Measurements from ENCODE around the gene TRPV5. TPM values are rescaled to one million over a fixed set of nuclear protein-coding genes. Genes with fewer than 3 reads are reported as not detected.

The TRPV5 gene
- polyA plus RNA-seq, 1 donor: 1.5 TPM

GRCh38 chr7:142908921-142909890 is 24.3 kb downstream of the TRPV5 start:
- no peak for DNase-seq

- DNase-seq: no peak
Measured at GRCh38 chr7:142908290-142908689, 25.3 kb downstream of the TRPV5 start.

GRCh38 chr7:142906643-142907042 is 26.9 kb downstream of the TRPV5 start:
- DNase-seq: no peak

- no peak for DNase-seq
Measured at GRCh38 chr7:142905759-142906158, 27.8 kb downstream of the TRPV5 start.

GRCh38 chr7:142904128-142904527 is 29.4 kb downstream of the TRPV5 start:
- no peak for DNase-seq

- DNase-seq: no peak
Measured at GRCh38 chr7:142901426-142902259, 31.9 kb downstream of the TRPV5 start.

GRCh38 chr7:142899661-142900060 is 33.9 kb downstream of the TRPV5 start:
- no peak for DNase-seq

GRCh38 chr7:142898377-142899170 is 35.0 kb downstream of the TRPV5 start:
- no peak for DNase-seq

- no peak for DNase-seq
Measured at GRCh38 chr7:142897691-142898090, 35.9 kb downstream of the TRPV5 start.

GRCh38 chr7:142896741-142897379 is 36.7 kb downstream of the TRPV5 start:
- DNase-seq: no peak

GRCh38 chr7:142896151-142896550 is 37.4 kb downstream of the TRPV5 start:
- no peak for DNase-seq

- no peak for DNase-seq
Measured at GRCh38 chr7:142894985-142895593, 38.5 kb downstream of the TRPV5 start.

GRCh38 chr7:142894112-142894984 is 39.2 kb downstream of the TRPV5 start:
- no peak for DNase-seq

- no peak for DNase-seq
Measured at GRCh38 chr7:142892951-142893350, 40.6 kb downstream of the TRPV5 start.

GRCh38 chr7:142891490-142892082 is 42.0 kb downstream of the TRPV5 start:
- DNase-seq: no peak

GRCh38 chr7:142890874-142891485 is 42.6 kb downstream of the TRPV5 start:
- no peak for DNase-seq

- no peak for DNase-seq
Measured at GRCh38 chr7:142889816-142890215, 43.7 kb downstream of the TRPV5 start.

- no peak for DNase-seq
Measured at GRCh38 chr7:142887282-142888015, 46.1 kb downstream of the TRPV5 start.

Data from left kidney (tissue), 2 donors.